Mammary epithelial cell (primary cell): Measurements from ENCODE around the gene TRAIP.

Source experiments
- CTCF ChIP-seq, 2 donors: IDR thresholded peaks in 1 of 2; conservative IDR thresholded peaks in 1 of 2; 2 replicates each; pipeline ENCODE4 v1.5.1; 2011 to 2012; ENCODE audit warnings: inconsistent platforms in 2 of 2, low read length in 2 of 2, mild to moderate bottlenecking in 2 of 2, control low read depth in 1 of 2, low read depth in 1 of 2; ENCODE audit not compliant: insufficient read depth in 1 of 2; ENCODE audit errors: extremely low read depth in 1 of 2
- EZH2 ChIP-seq: IDR thresholded peaks from 2 replicates; pipeline ENCODE4 v1.6.1; 2012; ENCODE audit warnings: low read length, inconsistent platforms, borderline replicate concordance

GRCh38 chr3:49807431-49808114 lies 48.8 kb downstream of the TRAIP start:
- no peak for TF ChIP-seq EZH2
- TF ChIP-seq CTCF (conservative IDR thresholded peaks at IDR 0.05 in 1 of 2, IDR thresholded peaks at IDR 0.05 in 1 of 2; ENCODE audit: extremely low read depth in 1 of 2, insufficient read depth in 1 of 2, low read depth in 1 of 2, low read length in 2 of 2), result no peak
